A673 (cell line): ENCODE results near the gene SHROOM2. TPM values are rescaled to one million over a fixed set of nuclear protein-coding genes. Genes with fewer than 3 reads are reported as not detected.

ENCODE experiments used
- BruUV-seq: library from RNA; stranded (reverse); fragments of 400-500 nt; replicated peaks from 2 replicates; lab custom pipeline; 2021; lab: Mats Ljungman, UMichigan
- CTCF ChIA-PET: fragments of 300-600 bp; sonication (Branson Sonifier 250); formaldehyde crosslinking; loops from one replicate; lab custom pipeline; 2022; ENCODE audit warnings: antibody characterized with exemption; lab: Charles Lee
- POLR2A ChIA-PET: fragments of 300-600 bp; sonication (Branson Sonifier 250); formaldehyde crosslinking; loops from one replicate; lab custom pipeline; 2022; ENCODE audit warnings: antibody characterized with exemption; ENCODE audit not compliant: low non-redundant PET; lab: Charles Lee
- DNase-seq: peaks from one replicate; pipeline ENCODE4 v3.0.0-alpha.2; 2015; ENCODE audit warnings: low spot score
- H3K27ac ChIP-seq: fragments of 200-600 bp; sonication (generic); 2 replicates; pipeline ENCODE4 v1.5.1; 2016; ENCODE audit warnings: mixed run types, low read depth, mild to moderate bottlenecking, mixed read lengths, antibody characterized with exemption, low read length; ENCODE audit not compliant: poor library complexity, severe bottlenecking
- H3K27me3 ChIP-seq: fragments of 200-600 bp; sonication (generic); replicated peaks from 2 replicates; pipeline ENCODE4 v1.6.1; 2017; ENCODE audit warnings: mixed run types, low read depth, mild to moderate bottlenecking, mixed read lengths, antibody characterized with exemption, low read length; ENCODE audit not compliant: insufficient read depth, poor library complexity
- H3K36me3 ChIP-seq: fragments of 200-600 bp; sonication (generic); 2 replicates; pipeline ENCODE4 v1.6.1; 2016; ENCODE audit warnings: mixed run types, mild to moderate bottlenecking, mixed read lengths, antibody characterized with exemption, low read length; ENCODE audit not compliant: insufficient read depth, poor library complexity, severe bottlenecking
- H3K4me1 ChIP-seq: fragments of 200-600 bp; sonication (generic); 2 replicates; pipeline ENCODE4 v1.6.1; 2017; ENCODE audit warnings: mixed run types, mild to moderate bottlenecking, mixed read lengths, antibody characterized with exemption, low read length; ENCODE audit not compliant: insufficient read depth, poor library complexity, severe bottlenecking
- H3K4me3 ChIP-seq: fragments of 200-600 bp; sonication (generic); 2 replicates; pipeline ENCODE4 v1.5.1; 2016; ENCODE audit warnings: low read depth, mixed run types, mild to moderate bottlenecking, mixed read lengths, low read length; ENCODE audit not compliant: poor library complexity, severe bottlenecking
- H3K9me3 ChIP-seq: fragments of 200-600 bp; sonication (generic); 2 replicates; pipeline ENCODE4 v1.6.1; 2016; ENCODE audit warnings: mixed run types, low read depth, mild to moderate bottlenecking, mixed read lengths, antibody characterized with exemption, low read length; ENCODE audit not compliant: poor library complexity, severe bottlenecking
- CTCF ChIP-seq: fragments of 300-800, 200-600 bp; sonication (generic); conservative IDR thresholded peaks from 2 replicates; pipeline ENCODE4 v1.5.1; 2017; ENCODE audit warnings: low read depth, mild to moderate bottlenecking, antibody characterized with exemption, low read length, moderate library complexity, mixed read lengths
- EZH2 ChIP-seq: fragments of 200-600 bp; sonication (generic); IDR thresholded peaks from 2 replicates; pipeline ENCODE4 v1.6.1; 2017; ENCODE audit warnings: borderline replicate concordance, low read depth, mild to moderate bottlenecking, mixed read lengths, antibody characterized with exemption, low read length; ENCODE audit not compliant: poor library complexity, severe bottlenecking
- intact Hi-C: fragments of 100-400 bp; cut with micrococcal nuclease; formaldehyde crosslinking; loops from one replicate; pipeline ENCODE4 v1.10.0; 2022; ENCODE audit not compliant: unreplicated experiment
- total RNA-seq: library from RNA; stranded (reverse); gene quantifications from 2 replicates; pipeline ENCODE4 v1.2.3, GENCODE V29; 2021

SHROOM2 gene
- total RNA-seq, 1 experiment from 2014 or later, result 3.7 TPM

GRCh38 chrX:9995855-9996339 is 209.7 kb downstream of the SHROOM2 start:
- peak; percentile 83 for DNase-seq
- intact Hi-C loops, result loop anchor here (1.0 to 5.0 kb wide), 2 partner anchors 123 to 176 kb away; no protein-coding TSS in a partner anchor
- Histone ChIP-seq H3K4me3 (no peak overlapping the region), H3K27ac (no peak overlapping the region), H3K27me3 (no peaks in the 10 kb centered on the region), H3K9me3 (peaks cover 10% of the 10 kb centered on the region), H3K4me1 (no peaks in the 10 kb centered on the region), H3K36me3 (no peaks in the 10 kb centered on the region)
- ChIA-PET POLR2A (no interaction called here), CTCF (no interaction called here)
- no peak for TF ChIP-seq EZH2
- peak; percentile 95 for TF ChIP-seq CTCF
- no TSS peak for BruUV-seq

- ChIA-PET POLR2A (no interaction called here), CTCF (no interaction called here)
- H3K4me3 ChIP-seq, result no peak overlapping the region
- no peak overlapping the region for H3K27ac ChIP-seq
- no peak for DNase-seq
- no peaks in the 10 kb centered on the region for H3K36me3 ChIP-seq
- no peaks in the 10 kb centered on the region for H3K4me1 ChIP-seq
- intact Hi-C loops, result loop anchor here (5.0 kb wide), 1 partner anchor 175 kb away; no protein-coding TSS in a partner anchor
- no peak for TF ChIP-seq CTCF
- no peak for TF ChIP-seq EZH2
- BruUV-seq, result no TSS peak
- H3K27me3 ChIP-seq, result no peaks in the 10 kb centered on the region
- peaks cover 10% of the 10 kb centered on the region for H3K9me3 ChIP-seq
Measured at GRCh38 chrX:9997041-9997440, 210.8 kb downstream of the SHROOM2 start.

GRCh38 chrX:9997524-9997923 is 211.3 kb downstream of the SHROOM2 start:
- Histone ChIP-seq H3K36me3 (no peaks in the 10 kb centered on the region), H3K27ac (no peak overlapping the region), H3K27me3 (no peaks in the 10 kb centered on the region), H3K4me3 (no peak overlapping the region), H3K9me3 (peaks cover 10% of the 10 kb centered on the region), H3K4me1 (no peaks in the 10 kb centered on the region)
- no peak for DNase-seq
- CTCF ChIA-PET, result no interaction called here
- POLR2A ChIA-PET, result no interaction called here
- intact Hi-C loops, result loop anchor here (5.0 kb wide), 1 partner anchor 175 kb away; no protein-coding TSS in a partner anchor
- BruUV-seq, result no TSS peak
- TF ChIP-seq CTCF, result no peak
- no peak for TF ChIP-seq EZH2

Other genes with a start within 250 kb of the SHROOM2 start
- 0.50 and 1.2 TPM in 2 replicates for gene GPR143, start 20.6 kb upstream of the SHROOM2 start, total RNA-seq
- 0.31 TPM in 1 of 2 replicates, not detected in the other for gene CLDN34, start 180.9 kb downstream of the SHROOM2 start, total RNA-seq